Neural cell (in vitro differentiated cells): Measurements from ENCODE around the gene KLHDC8A. TPM values are rescaled to one million over a fixed set of nuclear protein-coding genes. Genes with fewer than 3 reads are reported as not detected.

Experiments used
- H2AFZ ChIP-seq: fragments of 200-600, 300-800 bp; sonication (generic), shearing (Covaris generic); 2 replicates; pipeline ENCODE4 v1.6.0; 2014; ENCODE audit warnings: low read depth, mild to moderate bottlenecking, antibody characterized with exemption, low read length, moderate library complexity
- H3F3A ChIP-seq: fragments of 200-600 bp; shearing (Covaris generic); 2 replicates; pipeline ENCODE4 v1.6.1; 2016; ENCODE audit warnings: mild to moderate bottlenecking, moderate library complexity, mixed read lengths, antibody characterized with exemption, low read length; ENCODE audit not compliant: insufficient read depth, poor library complexity, severe bottlenecking
- H3K27ac ChIP-seq: fragments of 200-600, 300-800 bp; sonication (generic), shearing (Covaris generic); 2 replicates; pipeline ENCODE4 v1.5.1; 2014; ENCODE audit warnings: mild to moderate bottlenecking, low read length, moderate library complexity
- H3K27me3 ChIP-seq: fragments of 300-800, 200-600 bp; sonication (generic), shearing (Covaris generic); 2 replicates; pipeline ENCODE4 v1.6.0; 2014; ENCODE audit warnings: mild to moderate bottlenecking, low read depth, low read length, moderate library complexity; ENCODE audit not compliant: insufficient read depth
- H3K36me3 ChIP-seq: fragments of 300-800, 200-600 bp; sonication (generic), shearing (Covaris generic); 2 replicates; pipeline ENCODE4 v1.5.1; 2014; ENCODE audit warnings: mild to moderate bottlenecking, antibody characterized with exemption, low read length, moderate library complexity; ENCODE audit not compliant: insufficient read depth
- H3K4me2 ChIP-seq: fragments of 300-800, 200-600 bp; sonication (generic), shearing (Covaris generic); 2 replicates; pipeline ENCODE4 v1.6.0; 2014; ENCODE audit warnings: mild to moderate bottlenecking, low read length
- H3K4me3 ChIP-seq: fragments of 300-800, 200-600 bp; sonication (generic), shearing (Covaris generic); 2 replicates; pipeline ENCODE4 v1.5.1; 2014; ENCODE audit warnings: mild to moderate bottlenecking, low read length, moderate library complexity
- H3K79me2 ChIP-seq: fragments of 200-600 bp; shearing (Covaris generic); replicated peaks from 2 replicates; pipeline ENCODE4 v1.6.0; 2014; ENCODE audit warnings: mild to moderate bottlenecking, low read length, moderate library complexity; ENCODE audit not compliant: insufficient read depth
- H3K9ac ChIP-seq: fragments of 300-800, 200-600 bp; sonication (generic), shearing (Covaris generic); 2 replicates; pipeline ENCODE4 v1.6.1; 2016; ENCODE audit warnings: mild to moderate bottlenecking, low read length, mixed read lengths
- H3K9me2 ChIP-seq: fragments of 200-600 bp; shearing (Covaris generic); 2 replicates; pipeline ENCODE4 v1.6.1; 2016; ENCODE audit warnings: mild to moderate bottlenecking, low read length, mixed read lengths; ENCODE audit not compliant: insufficient read depth
- H3K9me3 ChIP-seq: fragments of 200-600, 300-800 bp; sonication (generic), shearing (Covaris generic); 2 replicates; pipeline ENCODE4 v1.6.1; 2016; ENCODE audit warnings: mild to moderate bottlenecking, mixed run types, low read length, moderate library complexity, mixed read lengths
- H4K20me1 ChIP-seq: fragments of 200-600 bp; shearing (Covaris generic); 2 replicates; pipeline ENCODE4 v1.6.1; 2016; ENCODE audit warnings: mild to moderate bottlenecking, mixed run types; ENCODE audit not compliant: insufficient read depth
- EP300 ChIP-seq: fragments of 450-650 bp; conservative IDR thresholded peaks from 2 replicates; pipeline ENCODE4 v1.6.1; 2014; ENCODE audit warnings: antibody characterized with exemption, mild to moderate bottlenecking, moderate library complexity; ENCODE audit not compliant: poor library complexity, severe bottlenecking
- EZH2 ChIP-seq: fragments of 200-600, 300-800 bp; shearing (Covaris generic), sonication (generic); IDR thresholded peaks from 2 replicates; pipeline ENCODE4 v1.6.1; 2014; ENCODE audit warnings: antibody characterized with exemption, low read length, borderline replicate concordance, mild to moderate bottlenecking; ENCODE audit not compliant: insufficient read depth, poor library complexity, severe bottlenecking
- MXI1 ChIP-seq: fragments of 450-650 bp; conservative IDR thresholded peaks from 2 replicates; pipeline ENCODE4 v1.6.1; 2014; ENCODE audit warnings: antibody characterized with exemption, mild to moderate bottlenecking; ENCODE audit not compliant: poor library complexity, severe bottlenecking
- POLR2AphosphoS5 ChIP-seq: IDR thresholded peaks from 2 replicates; pipeline ENCODE4 v1.6.1; 2012
- RAD21 ChIP-seq: fragments of 450-650 bp; conservative IDR thresholded peaks from 2 replicates; pipeline ENCODE4 v1.6.1; 2014; ENCODE audit warnings: antibody characterized with exemption, mild to moderate bottlenecking, moderate library complexity
- SMC3 ChIP-seq: fragments of 450-650 bp; conservative IDR thresholded peaks from 2 replicates; pipeline ENCODE4 v1.6.1; 2014; ENCODE audit warnings: antibody characterized with exemption, mild to moderate bottlenecking, moderate library complexity; ENCODE audit not compliant: poor library complexity
- TAF1 ChIP-seq: IDR thresholded peaks from 2 replicates; pipeline ENCODE4 v1.6.1; 2012; ENCODE audit warnings: low read depth
- polyA plus RNA-seq: library from polyadenylated mRNA; depleted of rRNA; stranded (reverse); fragments of >200 nt; gene quantifications from 2 replicates; pipeline ENCODE4 v1.2.3, GENCODE V29; 2014
- TF ChIP-seq, protein P1 (sequence below): IDR thresholded peaks from 2 replicates; pipeline ENCODE4 v1.6.1; 2012; ENCODE audit warnings: borderline replicate concordance
- TF ChIP-seq, protein P2 (sequence below): fragments of 450-650 bp; IDR thresholded peaks from 2 replicates; pipeline ENCODE4 v1.5.1; 2014; ENCODE audit warnings: antibody characterized with exemption, mild to moderate bottlenecking, moderate library complexity; ENCODE audit not compliant: poor library complexity, severe bottlenecking

The KLHDC8A gene
- polyA plus RNA-seq, 1 donor from 2014 or later: 7.7 TPM

DNA sequence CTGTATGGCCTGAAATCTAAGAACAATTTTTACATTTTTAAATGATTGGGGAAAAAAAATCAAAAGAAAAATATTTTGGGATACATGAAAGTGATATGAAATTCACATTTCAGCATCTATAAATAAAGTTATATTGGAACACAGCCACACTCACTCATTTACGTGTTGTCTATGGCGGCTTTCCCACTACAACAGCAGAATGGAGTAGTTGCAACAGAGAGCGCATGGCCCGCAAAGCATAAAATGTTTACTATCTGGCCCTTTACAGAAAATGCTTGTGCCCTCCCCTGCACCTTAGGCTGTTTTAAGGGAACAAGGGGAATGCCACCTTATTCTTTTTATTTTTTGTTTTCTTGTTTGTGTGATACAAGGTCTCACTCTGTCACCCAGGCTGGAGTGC, 3.5 kb downstream of the KLHDC8A start:
- H3K9ac ChIP-seq: peak overlapping the region; percentile 45
- H3K4me2 ChIP-seq: no peak overlapping the region
- no peaks in the 10 kb centered on the region for H3K9me3 ChIP-seq
- H3K9me2 ChIP-seq: no peaks in the 10 kb centered on the region
- no peak overlapping the region for H2AFZ ChIP-seq
- TF ChIP-seq EZH2: no peak
- TF ChIP-seq TAF1: no peak
- TF ChIP-seq, protein P1, sequence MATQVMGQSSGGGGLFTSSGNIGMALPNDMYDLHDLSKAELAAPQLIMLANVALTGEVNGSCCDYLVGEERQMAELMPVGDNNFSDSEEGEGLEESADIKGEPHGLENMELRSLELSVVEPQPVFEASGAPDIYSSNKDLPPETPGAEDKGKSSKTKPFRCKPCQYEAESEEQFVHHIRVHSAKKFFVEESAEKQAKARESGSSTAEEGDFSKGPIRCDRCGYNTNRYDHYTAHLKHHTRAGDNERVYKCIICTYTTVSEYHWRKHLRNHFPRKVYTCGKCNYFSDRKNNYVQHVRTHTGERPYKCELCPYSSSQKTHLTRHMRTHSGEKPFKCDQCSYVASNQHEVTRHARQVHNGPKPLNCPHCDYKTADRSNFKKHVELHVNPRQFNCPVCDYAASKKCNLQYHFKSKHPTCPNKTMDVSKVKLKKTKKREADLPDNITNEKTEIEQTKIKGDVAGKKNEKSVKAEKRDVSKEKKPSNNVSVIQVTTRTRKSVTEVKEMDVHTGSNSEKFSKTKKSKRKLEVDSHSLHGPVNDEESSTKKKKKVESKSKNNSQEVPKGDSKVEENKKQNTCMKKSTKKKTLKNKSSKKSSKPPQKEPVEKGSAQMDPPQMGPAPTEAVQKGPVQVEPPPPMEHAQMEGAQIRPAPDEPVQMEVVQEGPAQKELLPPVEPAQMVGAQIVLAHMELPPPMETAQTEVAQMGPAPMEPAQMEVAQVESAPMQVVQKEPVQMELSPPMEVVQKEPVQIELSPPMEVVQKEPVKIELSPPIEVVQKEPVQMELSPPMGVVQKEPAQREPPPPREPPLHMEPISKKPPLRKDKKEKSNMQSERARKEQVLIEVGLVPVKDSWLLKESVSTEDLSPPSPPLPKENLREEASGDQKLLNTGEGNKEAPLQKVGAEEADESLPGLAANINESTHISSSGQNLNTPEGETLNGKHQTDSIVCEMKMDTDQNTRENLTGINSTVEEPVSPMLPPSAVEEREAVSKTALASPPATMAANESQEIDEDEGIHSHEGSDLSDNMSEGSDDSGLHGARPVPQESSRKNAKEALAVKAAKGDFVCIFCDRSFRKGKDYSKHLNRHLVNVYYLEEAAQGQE: no peak
- no peak for TF ChIP-seq EP300
- TF ChIP-seq POLR2AphosphoS5: no peak
- TF ChIP-seq SMC3: no peak
- no peak for TF ChIP-seq RAD21
- TF ChIP-seq, protein P2, sequence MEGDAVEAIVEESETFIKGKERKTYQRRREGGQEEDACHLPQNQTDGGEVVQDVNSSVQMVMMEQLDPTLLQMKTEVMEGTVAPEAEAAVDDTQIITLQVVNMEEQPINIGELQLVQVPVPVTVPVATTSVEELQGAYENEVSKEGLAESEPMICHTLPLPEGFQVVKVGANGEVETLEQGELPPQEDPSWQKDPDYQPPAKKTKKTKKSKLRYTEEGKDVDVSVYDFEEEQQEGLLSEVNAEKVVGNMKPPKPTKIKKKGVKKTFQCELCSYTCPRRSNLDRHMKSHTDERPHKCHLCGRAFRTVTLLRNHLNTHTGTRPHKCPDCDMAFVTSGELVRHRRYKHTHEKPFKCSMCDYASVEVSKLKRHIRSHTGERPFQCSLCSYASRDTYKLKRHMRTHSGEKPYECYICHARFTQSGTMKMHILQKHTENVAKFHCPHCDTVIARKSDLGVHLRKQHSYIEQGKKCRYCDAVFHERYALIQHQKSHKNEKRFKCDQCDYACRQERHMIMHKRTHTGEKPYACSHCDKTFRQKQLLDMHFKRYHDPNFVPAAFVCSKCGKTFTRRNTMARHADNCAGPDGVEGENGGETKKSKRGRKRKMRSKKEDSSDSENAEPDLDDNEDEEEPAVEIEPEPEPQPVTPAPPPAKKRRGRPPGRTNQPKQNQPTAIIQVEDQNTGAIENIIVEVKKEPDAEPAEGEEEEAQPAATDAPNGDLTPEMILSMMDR: no peak
- TF ChIP-seq MXI1: no peak
- no peaks in the 10 kb centered on the region for H3K36me3 ChIP-seq
- H3K4me3 ChIP-seq: no peak overlapping the region
- no peaks in the 10 kb centered on the region for H4K20me1 ChIP-seq
- H3K27ac ChIP-seq: peak overlapping the region; percentile 60
- H3F3A ChIP-seq: peaks cover 6% of the 10 kb centered on the region
- H3K79me2 ChIP-seq: peaks cover 6% of the 10 kb centered on the region
- H3K27me3 ChIP-seq: no peaks in the 10 kb centered on the region

DNA sequence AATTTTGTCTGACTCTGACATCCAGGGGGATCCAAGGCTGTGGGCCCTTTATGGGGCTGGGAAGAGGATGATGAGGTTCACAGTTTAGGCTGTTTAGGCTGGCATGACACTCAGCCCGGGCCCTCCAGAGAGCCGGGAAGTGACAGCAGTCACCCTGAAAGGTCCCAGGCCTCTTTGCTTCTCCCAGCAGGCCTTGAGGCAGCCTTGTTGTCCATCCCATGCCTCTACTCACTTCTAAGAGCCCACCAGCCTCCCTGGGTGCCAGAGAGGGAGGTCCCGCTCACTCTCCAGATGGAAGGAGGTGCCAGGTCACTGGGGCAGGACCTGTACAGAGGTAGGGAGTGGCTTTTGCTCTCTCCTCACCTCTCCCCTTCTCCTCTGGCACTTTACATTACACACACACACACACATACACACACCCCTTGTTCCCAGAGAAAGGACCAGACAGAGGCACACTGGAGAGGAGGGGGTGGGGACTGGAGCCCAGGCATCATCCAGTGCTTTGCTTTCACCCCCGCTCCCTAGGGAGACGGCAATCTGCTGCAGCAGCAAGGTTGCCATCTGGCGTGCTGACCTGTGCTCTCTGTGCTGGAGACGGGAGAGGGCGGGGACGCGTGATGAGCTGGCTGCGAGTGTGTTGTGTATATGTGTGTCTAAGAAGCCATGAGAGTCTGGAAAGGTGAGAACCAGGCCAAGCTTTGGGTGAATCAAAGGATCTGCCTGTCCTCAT, 4.6 kb downstream of the KLHDC8A start:
- H3K27me3 ChIP-seq: no peaks in the 10 kb centered on the region
- TF ChIP-seq POLR2AphosphoS5: peak; percentile 37
- TF ChIP-seq RAD21: no peak
- H3K9me3 ChIP-seq: no peaks in the 10 kb centered on the region
- H3K9me2 ChIP-seq: no peaks in the 10 kb centered on the region
- peak overlapping the region; percentile 60 for H3K27ac ChIP-seq
- H3K9ac ChIP-seq: peak overlapping the region; percentile 45
- H3K79me2 ChIP-seq: peaks cover 6% of the 10 kb centered on the region
- H3K4me3 ChIP-seq: no peak overlapping the region
- H3K4me2 ChIP-seq: no peak overlapping the region
- H3F3A ChIP-seq: peaks cover 9% of the 10 kb centered on the region
- H3K36me3 ChIP-seq: no peaks in the 10 kb centered on the region
- H4K20me1 ChIP-seq: no peaks in the 10 kb centered on the region
- H2AFZ ChIP-seq: peak overlapping the region; percentile 47
